Thyroid gland (tissue), 4 donors: ENCODE measurements around the gene CALM1. TPM values are rescaled to one million over a fixed set of nuclear protein-coding genes. Genes with fewer than 3 reads are reported as not detected.

Experiments used
- DNase-seq, 2 donors: peaks; one replicate each; pipeline ENCODE4 v3.0.0-alpha.2; 2019
- H3K27ac ChIP-seq, 3 donors: fragments of 200-600 bp; sonication (generic); 1 replicate in 2 of 3; 2 replicates in 1 of 3; pipeline ENCODE4 v1.5.1; 2016 to 2019; ENCODE audit warnings: mild to moderate bottlenecking in 1 of 3, moderate library complexity in 1 of 3
- H3K27me3 ChIP-seq: fragments of 200-600 bp; sonication (generic); one replicate; pipeline ENCODE4 v1.5.1; 2019
- H3K36me3 ChIP-seq, 2 donors: fragments of 200-600 bp; sonication (generic); one replicate each; pipeline ENCODE4 v1.5.1; 2016 to 2019
- H3K4me1 ChIP-seq, 2 donors: fragments of 200-600 bp; sonication (generic); one replicate each; pipeline ENCODE4 v1.5.1; 2017 to 2019
- H3K4me3 ChIP-seq, 3 donors: fragments of 200-600 bp; sonication (generic); replicated peaks in 1 of 3; 1 replicate in 2 of 3; 2 replicates in 1 of 3; pipeline ENCODE4 v1.5.1; 2016; ENCODE audit warnings: mild to moderate bottlenecking in 1 of 3
- H3K9me3 ChIP-seq: fragments of 200-600 bp; sonication (generic); one replicate; pipeline ENCODE4 v1.5.1; 2017
- CTCF ChIP-seq, 6 experiments: fragments of 200-600 bp in 3 of 6; fragments of 450-650 bp in 3 of 6; sonication (generic) in 3 of 6; IDR thresholded peaks; one replicate each; pipeline ENCODE4 v1.5.1; 2016 to 2019; ENCODE audit warnings: antibody characterized with exemption in 6 of 6, mild to moderate bottlenecking in 2 of 6, inconsistent platforms in 1 of 6, moderate library complexity in 1 of 6
- POLR2A ChIP-seq, 2 donors: fragments of 450-650 bp; IDR thresholded peaks; one replicate each; pipeline ENCODE4 v1.6.1; 2017; ENCODE audit warnings: antibody characterized with exemption in 2 of 2, mild to moderate bottlenecking in 2 of 2, moderate library complexity in 1 of 2
- WGBS, 2 donors: methylation state at CpG; one replicate each; pipeline ENCODE4 v1.1.5; 2017; 5-methylcytosine and 5-hydroxymethylcytosine counted together
- intact Hi-C: fragments of 100-400 bp; cut with DNase I; formaldehyde crosslinking; loops from one replicate; pipeline ENCODE4 v1.15.1; 2023
- total RNA-seq, 4 donors: library from RNA; depleted of rRNA; stranded (reverse); fragments of >200 nt; gene quantifications; one replicate each; pipeline ENCODE4 v1.2.3, GENCODE V29; 2016

Gene CALM1
- total RNA-seq, 4 donors from 2014 or later = 262 to 355 (median 294) TPM

DNA sequence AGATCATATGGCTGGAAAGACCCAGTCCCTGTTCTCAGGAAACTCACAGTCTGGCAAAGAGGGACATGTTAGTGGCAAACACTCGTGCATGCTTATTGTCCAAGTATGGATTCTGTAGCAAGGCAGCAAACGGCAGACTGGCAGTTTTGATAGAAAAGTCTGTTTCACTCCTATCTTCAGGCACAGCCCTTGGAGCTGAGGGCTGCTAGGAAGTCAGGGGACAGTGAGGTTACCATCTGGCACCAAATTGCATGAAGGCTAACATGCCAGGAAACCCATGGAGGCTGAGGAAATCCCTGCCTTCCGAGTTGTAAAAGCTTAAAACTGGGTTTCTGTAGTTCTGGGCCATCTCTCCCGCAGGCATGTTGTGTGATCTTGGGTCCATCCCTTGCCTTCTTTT, 32.9 kb downstream of the CALM1 start:
- 57 to 61% methylated on average over 4 of the region's 4 CpGs for WGBS, 2 donors
- intact Hi-C loops = no loop called here
- TF ChIP-seq CTCF (IDR thresholded peaks at IDR 0.05) = no peak
- no peak for TF ChIP-seq POLR2A (IDR thresholded peaks at IDR 0.05)

GRCh38 chr14:90434370-90435020, 37.7 kb downstream of the CALM1 start:
- intact Hi-C loops = no loop called here
- H3K36me3 ChIP-seq = no peaks in the 10 kb centered on the region
- H3K4me1 ChIP-seq = no peaks in the 10 kb centered on the region
- no peak overlapping the region for H3K27ac ChIP-seq
- H3K27me3 ChIP-seq = no peaks in the 10 kb centered on the region
- TF ChIP-seq CTCF (IDR thresholded peaks at IDR 0.05) (no peak), POLR2A (IDR thresholded peaks at IDR 0.05) (no peak)
- no peaks in the 10 kb centered on the region for H3K9me3 ChIP-seq
- no peak overlapping the region for H3K4me3 ChIP-seq
- WGBS, 2 donors = 91 to 93% methylated on average over 8 to 9 of the region's 9 CpGs
- DNase-seq = no peak

More for the DNA sequence above, 32.9 kb downstream of the CALM1 start:
- Histone ChIP-seq H3K27ac (no peak overlapping the region), H3K4me3 (no peak overlapping the region), H3K36me3 (no peaks in the 10 kb centered on the region), H3K9me3 (no peaks in the 10 kb centered on the region), H3K27me3 (no peaks in the 10 kb centered on the region), H3K4me1 (peaks cover 2 to 6% of the 10 kb centered on the region in 2 donors)
- DNase-seq = no peak

- no peak overlapping the region for H3K27ac ChIP-seq
- peaks cover 0 to 6% of the 10 kb centered on the region in 2 donors for H3K4me1 ChIP-seq
- no peaks in the 10 kb centered on the region for H3K27me3 ChIP-seq
- no peaks in the 10 kb centered on the region for H3K9me3 ChIP-seq
- TF ChIP-seq CTCF (IDR thresholded peaks at IDR 0.05) (no peak), POLR2A (IDR thresholded peaks at IDR 0.05) (no peak)
- intact Hi-C loops = no loop called here
- no peaks in the 10 kb centered on the region for H3K36me3 ChIP-seq
- WGBS, 2 donors = 96 to 97% methylated on average over 6 of the region's 6 CpGs
- DNase-seq = no peak
- H3K4me3 ChIP-seq = no peak overlapping the region
Observed at GRCh38 chr14:90438841-90439240, 42.0 kb downstream of the CALM1 start.

GRCh38 chr14:90440021-90440451, 43.2 kb downstream of the CALM1 start:
- Histone ChIP-seq H3K4me3 (no peak overlapping the region), H3K27ac (no peak overlapping the region), H3K4me1 (peaks cover 0 to 17% of the 10 kb centered on the region in 2 donors), H3K9me3 (no peaks in the 10 kb centered on the region), H3K36me3 (no peaks in the 10 kb centered on the region), H3K27me3 (no peaks in the 10 kb centered on the region)
- DNase-seq = no peak
- intact Hi-C loops = no loop called here
- TF ChIP-seq POLR2A (IDR thresholded peaks at IDR 0.05) = no peak
- no peak for TF ChIP-seq CTCF (IDR thresholded peaks at IDR 0.05)
- 50 to 66% methylated on average over 5 of the region's 5 CpGs for WGBS, 2 donors

DNA sequence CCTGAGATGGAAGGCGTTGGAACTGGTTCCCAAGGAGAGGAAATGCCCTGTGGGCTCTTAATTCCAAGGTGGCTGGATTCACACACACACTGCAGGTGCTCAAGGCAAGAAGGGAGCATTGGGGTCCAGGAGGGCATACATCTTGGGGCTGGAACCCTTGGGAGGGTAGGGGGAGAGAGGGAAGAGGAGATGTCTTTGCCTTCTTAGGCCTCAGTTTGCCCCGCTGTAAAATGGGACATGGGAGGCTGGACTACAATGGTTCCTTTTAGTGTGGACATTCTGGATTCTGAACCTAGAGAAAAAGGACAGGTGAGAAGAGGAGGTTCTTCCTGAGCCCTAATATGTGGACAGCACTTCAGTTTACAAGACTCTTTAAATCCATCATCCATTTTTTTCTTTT, 43.8 kb downstream of the CALM1 start:
- H3K4me1 ChIP-seq = peaks cover 0 to 17% of the 10 kb centered on the region in 2 donors
- H3K36me3 ChIP-seq = no peaks in the 10 kb centered on the region
- H3K27ac ChIP-seq = no peak overlapping the region
- no peaks in the 10 kb centered on the region for H3K9me3 ChIP-seq
- no peak overlapping the region for H3K4me3 ChIP-seq
- H3K27me3 ChIP-seq = no peaks in the 10 kb centered on the region
- intact Hi-C loops = no loop called here
- DNase-seq = no peak
- TF ChIP-seq CTCF (IDR thresholded peaks at IDR 0.05) = no peak
- no peak for TF ChIP-seq POLR2A (IDR thresholded peaks at IDR 0.05)
- whole genome bisulfite sequencing, 2 donors = 70 to 74% methylated on average over 2 of the region's 2 CpGs
